Neuronal stem cell (in vitro differentiated cells): Measurements from ENCODE around the gene PRCP.

Experiments used
- DNase-seq: peaks from one replicate; pipeline ENCODE4 v3.0.0-alpha.2; 2013; ENCODE audit warnings: low spot score
- H2AFZ ChIP-seq: one replicate; pipeline ENCODE4 v1.6.1; 2013; ENCODE audit warnings: mild to moderate bottlenecking, low read length, inconsistent platforms
- H2AK5ac ChIP-seq: 2 replicates; pipeline ENCODE4 v1.6.1; 2013; ENCODE audit warnings: low read depth, mild to moderate bottlenecking, inconsistent platforms, low read length, moderate library complexity, mixed read lengths
- H2BK120ac ChIP-seq: 2 replicates; pipeline ENCODE4 v1.6.1; 2013; ENCODE audit warnings: low read depth, mild to moderate bottlenecking, inconsistent platforms, low read length, moderate library complexity, mixed read lengths
- H2BK12ac ChIP-seq: one replicate; pipeline ENCODE4 v1.6.1; 2013; ENCODE audit warnings: low read length, inconsistent platforms
- H2BK15ac ChIP-seq: 2 replicates; pipeline ENCODE4 v1.6.1; 2013; ENCODE audit warnings: mild to moderate bottlenecking, low read length, inconsistent platforms, mixed read lengths
- H2BK5ac ChIP-seq: one replicate; pipeline ENCODE4 v1.6.1; 2013; ENCODE audit warnings: inconsistent platforms, mild to moderate bottlenecking, low read length, moderate library complexity
- H3K14ac ChIP-seq: one replicate; pipeline ENCODE4 v1.6.1; 2013; ENCODE audit warnings: low read length, inconsistent platforms
- H3K18ac ChIP-seq: 2 replicates; pipeline ENCODE4 v1.6.1; 2013; ENCODE audit warnings: low read length, inconsistent platforms
- H3K23ac ChIP-seq: 2 replicates; pipeline ENCODE4 v1.6.1; 2013; ENCODE audit warnings: low read depth, mild to moderate bottlenecking, mixed read lengths, low read length, inconsistent platforms; ENCODE audit not compliant: poor library complexity
- H3K27ac ChIP-seq: replicated peaks from 3 replicates; pipeline ENCODE4 v1.5.1; 2013; ENCODE audit warnings: low read length, inconsistent platforms
- H3K27me3 ChIP-seq, 3 experiments: 2 replicates each; pipeline ENCODE4 v1.6.1; 2013; ENCODE audit warnings: low read length in 3 of 3, mild to moderate bottlenecking in 2 of 3, inconsistent platforms in 1 of 3, low read depth in 1 of 3, mixed read lengths in 1 of 3, moderate library complexity in 1 of 3; ENCODE audit not compliant: control insufficient read depth in 3 of 3, insufficient read depth in 3 of 3
- H3K36me3 ChIP-seq, 2 donors: replicated peaks in 1 of 2; 2 replicates each; pipeline ENCODE4 v1.6.1; 2013; ENCODE audit warnings: low read length in 2 of 2; ENCODE audit not compliant: control insufficient read depth in 2 of 2, insufficient read depth in 2 of 2
- H3K4ac ChIP-seq: 2 replicates; pipeline ENCODE4 v1.6.1; 2013; ENCODE audit warnings: inconsistent platforms, mild to moderate bottlenecking, low read length, moderate library complexity
- H3K4me1 ChIP-seq, 2 donors: 1 replicate in 1 of 2; 2 replicates in 1 of 2; pipeline ENCODE4 v1.6.1; 2013; ENCODE audit warnings: low read length in 2 of 2, low read depth in 1 of 2; ENCODE audit not compliant: control insufficient read depth in 2 of 2, insufficient read depth in 1 of 2
- H3K4me2 ChIP-seq: one replicate; pipeline ENCODE4 v1.6.1; 2013; ENCODE audit warnings: mild to moderate bottlenecking, low read length, inconsistent platforms; ENCODE audit not compliant: insufficient read depth, poor library complexity, severe bottlenecking
- H3K4me3 ChIP-seq, 2 donors: 2 replicates each; pipeline ENCODE4 v1.5.1; 2013; ENCODE audit warnings: low read length in 2 of 2, mild to moderate bottlenecking in 2 of 2, inconsistent platforms in 1 of 2, moderate library complexity in 1 of 2
- H3K79me1 ChIP-seq: one replicate; pipeline ENCODE4 v1.6.1; 2013; ENCODE audit warnings: low read depth, mild to moderate bottlenecking, inconsistent platforms, low read length, moderate library complexity
- H3K9ac ChIP-seq: one replicate; pipeline ENCODE4 v1.6.1; 2013; ENCODE audit warnings: mild to moderate bottlenecking, low read depth, low read length, inconsistent platforms; ENCODE audit not compliant: poor library complexity
- H3K9me3 ChIP-seq, 2 donors: replicated peaks in 1 of 2; 2 replicates each; pipeline versions ENCODE3 to v1.6.1; 2013; ENCODE audit warnings: low read length in 2 of 2, mild to moderate bottlenecking in 2 of 2, inconsistent platforms in 1 of 2, low read depth in 1 of 2, mixed read lengths in 1 of 2, moderate library complexity in 1 of 2; ENCODE audit not compliant: control insufficient read depth in 2 of 2, insufficient read depth in 1 of 2
- H4K8ac ChIP-seq: one replicate; pipeline ENCODE4 v1.6.1; 2013; ENCODE audit warnings: low read depth, mild to moderate bottlenecking, inconsistent platforms, low read length, moderate library complexity
- H4K91ac ChIP-seq: one replicate; pipeline ENCODE4 v1.6.1; 2013; ENCODE audit warnings: low read length, low read depth, mild to moderate bottlenecking, inconsistent platforms; ENCODE audit not compliant: poor library complexity
- WGBS, 2 donors: extraction: QIAGEN DNeasy Blood & Tissue Kit; methylation state at CpG; one replicate each; pipeline ENCODE4 v1.1.7; 2013; ENCODE audit warnings: missing lambda C conversion rate in 2 of 2, mixed read lengths in 1 of 2; ENCODE audit not compliant: insufficient read length in 2 of 2, insufficient replicate concordance in 1 of 2; ENCODE audit errors: extremely low coverage in 2 of 2; 5-methylcytosine and 5-hydroxymethylcytosine counted together

The PRCP gene

DNA sequence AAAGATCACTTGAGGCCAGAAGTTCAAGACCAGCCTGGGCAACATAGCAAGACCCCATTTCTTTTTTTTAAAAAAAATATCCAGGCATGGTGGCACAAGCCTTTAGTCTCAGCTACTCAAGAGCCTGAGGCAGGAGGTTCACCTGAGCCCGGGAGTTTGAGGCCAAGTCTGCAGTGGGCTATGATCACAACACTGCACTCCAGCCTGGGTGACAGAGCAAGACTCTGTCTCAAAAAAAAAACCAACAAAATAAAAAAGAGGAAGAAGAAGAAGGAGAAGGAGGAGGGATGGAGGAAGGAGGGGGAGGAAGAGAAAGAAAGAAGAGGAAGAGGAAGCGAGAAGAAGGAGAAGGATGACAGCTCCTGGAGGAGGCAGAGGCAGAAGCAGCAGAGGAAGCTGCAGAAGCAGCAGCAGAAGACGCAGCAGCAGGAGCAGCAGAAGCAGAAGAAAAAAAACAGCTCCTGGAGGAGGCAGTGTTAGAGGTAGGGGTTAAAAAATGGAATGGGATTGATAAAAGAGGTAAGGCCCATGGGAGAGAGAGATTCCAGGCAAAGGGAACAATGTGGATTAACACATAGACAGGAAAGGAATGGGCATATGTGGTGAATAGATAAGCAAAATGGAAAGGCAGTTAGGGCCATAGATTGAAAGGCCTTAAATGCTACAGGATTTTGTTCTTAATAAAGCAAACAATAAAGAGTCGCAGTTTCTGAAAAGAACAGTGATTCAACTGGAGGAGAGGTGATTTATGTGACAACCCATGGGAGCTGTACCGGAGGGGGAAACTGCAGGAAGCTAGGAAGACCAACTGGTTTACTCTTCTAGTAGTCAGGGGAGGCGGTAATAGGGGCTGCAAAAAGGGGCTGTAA, 10.9 kb downstream of the PRCP start:
- Histone ChIP-seq H3K18ac (no peak overlapping the region), H2BK120ac (no peak overlapping the region), H3K9ac (no peak overlapping the region), H2BK5ac (no peak overlapping the region), H2BK15ac (no peak overlapping the region), H2AK5ac (no peak overlapping the region), H3K4me3 (no peak overlapping the region), H3K9me3 (no peaks in the 10 kb centered on the region), H4K8ac (no peak overlapping the region), H3K27ac (no peak overlapping the region), H3K4ac (no peak overlapping the region), H3K14ac (no peak overlapping the region), H3K4me1 (no peaks in the 10 kb centered on the region), H3K79me1 (no peaks in the 10 kb centered on the region), H2BK12ac (no peak overlapping the region), H3K36me3 (no peaks in the 10 kb centered on the region), H2AFZ (no peak overlapping the region), H3K23ac (no peak overlapping the region), H3K27me3 (no peaks in the 10 kb centered on the region), H4K91ac (no peak overlapping the region), H3K4me2 (no peak overlapping the region)
- WGBS, 2 donors: no CpG with 5 or more reads among the region's 6 CpGs
- no peak for DNase-seq

GRCh38 chr11:82883853-82884252, 16.4 kb downstream of the PRCP start:
- H3K9me3 ChIP-seq: peaks cover 0 to 11% of the 10 kb centered on the region in 2 donors
- no CpG with 5 or more reads among the region's 3 CpGs for WGBS, 2 donors

GRCh38 chr11:82874646-82875523, 25.3 kb downstream of the PRCP start:
- Histone ChIP-seq H2AFZ (no peak overlapping the region), H3K4me1 (no peaks in the 10 kb centered on the region), H3K79me1 (no peaks in the 10 kb centered on the region), H3K27ac (no peak overlapping the region), H3K4me2 (no peak overlapping the region), H2BK120ac (no peak overlapping the region), H2BK5ac (no peak overlapping the region), H3K23ac (no peak overlapping the region), H4K91ac (no peak overlapping the region), H3K18ac (no peak overlapping the region), H4K8ac (no peak overlapping the region), H2BK12ac (no peak overlapping the region), H2AK5ac (no peak overlapping the region), H3K27me3 (no peaks in the 10 kb centered on the region), H3K9ac (no peak overlapping the region), H3K4me3 (no peak overlapping the region), H3K9me3 (peaks cover 0 to 8% of the 10 kb centered on the region in 2 donors), H3K36me3 (no peaks in the 10 kb centered on the region), H2BK15ac (no peak overlapping the region), H3K4ac (no peak overlapping the region), H3K14ac (no peak overlapping the region)
- DNase-seq: no peak
- no CpG with 5 or more reads among the region's 4 CpGs for WGBS, 2 donors

More at GRCh38 chr11:82883853-82884252, 16.4 kb downstream of the PRCP start:
- Histone ChIP-seq H4K8ac (no peak overlapping the region), H2BK120ac (no peak overlapping the region), H2AFZ (no peak overlapping the region), H2BK5ac (no peak overlapping the region), H3K14ac (no peak overlapping the region), H4K91ac (no peak overlapping the region), H2BK12ac (no peak overlapping the region), H3K23ac (no peak overlapping the region), H3K9ac (no peak overlapping the region), H3K18ac (no peak overlapping the region), H3K27ac (no peak overlapping the region), H3K27me3 (no peaks in the 10 kb centered on the region), H3K4me1 (no peaks in the 10 kb centered on the region), H3K4me3 (no peak overlapping the region), H2AK5ac (no peak overlapping the region), H2BK15ac (no peak overlapping the region), H3K79me1 (no peaks in the 10 kb centered on the region), H3K4me2 (no peak overlapping the region), H3K4ac (no peak overlapping the region), H3K36me3 (no peaks in the 10 kb centered on the region)
- no peak for DNase-seq

- H3K23ac ChIP-seq: no peak overlapping the region
- H2BK15ac ChIP-seq: no peak overlapping the region
- no peak overlapping the region for H3K18ac ChIP-seq
- H2BK12ac ChIP-seq: no peak overlapping the region
- H4K91ac ChIP-seq: no peak overlapping the region
- H3K4me2 ChIP-seq: no peak overlapping the region
- H3K9me3 ChIP-seq: peaks cover 0 to 4% of the 10 kb centered on the region in 2 donors
- H3K9ac ChIP-seq: no peak overlapping the region
- H3K4me1 ChIP-seq: no peaks in the 10 kb centered on the region
- no peak overlapping the region for H3K4me3 ChIP-seq
- WGBS, 2 donors: no CpG with 5 or more reads among the region's 5 CpGs
- H2AK5ac ChIP-seq: no peak overlapping the region
- no peak overlapping the region for H4K8ac ChIP-seq
- no peak for DNase-seq
- H3K14ac ChIP-seq: no peak overlapping the region
- H3K27ac ChIP-seq: no peak overlapping the region
- no peak overlapping the region for H3K4ac ChIP-seq
- H3K27me3 ChIP-seq: no peaks in the 10 kb centered on the region
- H3K79me1 ChIP-seq: no peaks in the 10 kb centered on the region
- no peak overlapping the region for H2BK5ac ChIP-seq
- H3K36me3 ChIP-seq: no peaks in the 10 kb centered on the region
- H2BK120ac ChIP-seq: no peak overlapping the region
- no peak overlapping the region for H2AFZ ChIP-seq
These were observed 26.3 kb downstream of the PRCP start for GRCh38 chr11:82873919-82874333.
